RWPE1 (cell line): ENCODE results near the gene PTGES3.

ENCODE experiments used
- CTCF ChIA-PET: fragments of 350-600 bp; sonication (Branson Sonifier 250); formaldehyde crosslinking; extraction: SDS; loops from one replicate; lab custom pipeline; 2021; lab: Yijun Ruan, JAX
- POLR2A ChIA-PET: fragments of 400-600 bp; formaldehyde crosslinking; extraction: SDS; loops from one replicate; lab custom pipeline; 2020; ENCODE audit warnings: antibody characterized with exemption; ENCODE audit not compliant: low non-redundant PET; lab: Yijun Ruan, JAX
- DNase-seq: peaks from one replicate; pipeline ENCODE4 v3.0.0; 2012; ENCODE audit warnings: low spot score
- H3K27ac ChIP-seq: fragments of 450-650 bp; 2 replicates; pipeline ENCODE4 v1.5.1; 2017
- CTCF ChIP-seq: fragments of 450-650 bp; conservative IDR thresholded peaks from 2 replicates; pipeline ENCODE4 v1.5.1; 2017; ENCODE audit warnings: low read depth, mild to moderate bottlenecking

The PTGES3 gene

DNA sequence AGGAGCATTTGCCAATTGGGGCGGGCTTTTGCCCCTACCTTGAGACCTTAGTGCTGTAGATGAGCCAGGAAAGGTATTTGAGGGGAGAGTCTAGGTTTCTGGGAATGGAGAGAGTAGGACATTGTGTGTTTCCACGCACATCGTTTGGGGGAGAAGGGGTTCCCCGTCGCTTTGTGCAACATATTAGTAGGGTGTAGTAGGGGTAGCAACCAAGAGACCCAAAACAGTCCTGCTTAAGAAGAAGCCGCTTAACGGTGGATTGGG, 694 bp upstream of the PTGES3 start:
- ChIA-PET POLR2A (interaction anchor here (1.0 kb wide), 1 partner anchor 34 kb away, joined by 4 read pairs; no protein-coding TSS in a partner anchor), CTCF (no interaction called here)
- TF ChIP-seq CTCF: no peak
- peak; percentile 67 for DNase-seq
- H3K27ac ChIP-seq: peak overlapping the region; percentile 100

GRCh38 chr12:56687223-56688128, 608 bp downstream of the PTGES3 start:
- peak; percentile 21 for DNase-seq
- peak overlapping the region; percentile 100 for H3K27ac ChIP-seq
- POLR2A ChIA-PET: interaction anchor here (1.0 to 2.0 kb wide), 2 partner anchors 35 to 38 kb away, joined by 4 to 8 read pairs; partner anchors contain the start of gene NACA
- no peak for TF ChIP-seq CTCF
- CTCF ChIA-PET: no interaction called here

GRCh38 chr12:56684745-56685359, 3.2 kb downstream of the PTGES3 start:
- ChIA-PET CTCF (interaction anchor here (0.6 to 1.1 kb wide), 5 partner anchors 9 to 160 kb away, joined by 3 to 10 read pairs (median 3); no protein-coding TSS in a partner anchor), POLR2A (no interaction called here)
- DNase-seq: no peak
- peak overlapping the region; percentile 82 for H3K27ac ChIP-seq
- no peak for TF ChIP-seq CTCF

DNA sequence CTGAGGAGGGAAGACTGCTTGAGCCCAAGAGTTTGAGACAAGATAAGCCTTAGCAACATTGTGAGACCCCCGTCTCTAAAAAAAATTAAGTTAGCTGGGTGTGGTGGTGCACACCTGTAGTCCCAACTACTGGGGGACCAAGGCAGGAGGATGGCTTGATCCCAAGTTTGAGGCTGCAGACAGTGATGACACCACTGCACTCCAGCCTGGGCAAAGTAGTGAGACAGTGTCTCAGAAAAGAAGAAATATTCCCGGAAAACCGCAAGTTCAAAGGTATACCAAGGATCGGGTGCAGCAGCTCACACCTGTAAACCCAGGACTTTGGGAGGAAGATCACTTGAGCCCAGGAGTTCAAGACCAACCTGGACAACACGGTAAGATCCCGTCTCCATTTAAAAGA, 5.8 kb downstream of the PTGES3 start:
- ChIA-PET POLR2A (no interaction called here), CTCF (interaction anchor here (0.6 to 0.7 kb wide), 2 partner anchors 68 to 319 kb away, joined by 3 to 5 read pairs; no protein-coding TSS in a partner anchor)
- peak overlapping the region; percentile 42 for H3K27ac ChIP-seq
- DNase-seq: no peak
- no peak for TF ChIP-seq CTCF

DNA sequence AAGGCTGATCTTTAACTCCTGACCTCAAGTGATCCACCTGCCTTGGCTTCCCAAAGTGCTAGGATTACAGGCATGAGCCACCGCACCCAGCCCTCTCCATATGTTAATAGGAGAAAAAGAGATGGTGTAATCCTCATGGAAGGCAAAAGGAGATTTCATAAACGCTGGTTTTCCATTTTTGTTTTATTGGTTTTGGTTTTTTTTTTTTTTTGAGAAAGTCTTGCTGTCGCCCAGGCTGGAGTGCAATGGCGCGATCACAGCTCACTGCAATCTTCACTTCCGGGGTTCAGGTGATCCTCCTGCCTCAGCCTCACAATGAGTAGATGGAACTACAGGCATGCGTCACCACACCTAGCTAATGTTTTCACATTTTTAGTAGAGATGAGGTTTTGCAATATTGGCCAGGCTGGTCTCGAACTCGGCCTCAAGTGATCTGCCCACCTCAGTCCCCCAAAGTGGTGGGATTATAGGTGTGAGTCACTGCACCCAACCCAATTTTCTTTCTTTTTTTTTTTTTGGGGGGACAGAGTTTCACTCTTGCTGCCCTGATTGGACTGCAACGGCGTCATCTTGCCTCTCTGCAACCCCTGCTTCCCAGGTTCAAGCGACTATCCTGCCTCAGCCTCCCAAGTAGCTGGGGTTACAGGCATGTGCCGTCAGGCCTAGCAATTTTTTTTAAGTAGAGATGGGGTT, 8.1 kb downstream of the PTGES3 start:
- no peak for DNase-seq
- H3K27ac ChIP-seq: peak overlapping the region; percentile 42
- ChIA-PET POLR2A (no interaction called here), CTCF (interaction anchor here (0.6 kb wide), 1 partner anchor 47 kb away, joined by 3 read pairs; no protein-coding TSS in a partner anchor)
- TF ChIP-seq CTCF: no peak

- ChIA-PET POLR2A (no interaction called here), CTCF (interaction anchor here (0.6 kb wide), 1 partner anchor 17 kb away, joined by 3 read pairs; no protein-coding TSS in a partner anchor)
- no peak for DNase-seq
- no peak for TF ChIP-seq CTCF
- H3K27ac ChIP-seq: peak overlapping the region; percentile 44
Measured at GRCh38 chr12:56678852-56679251, 9.2 kb downstream of the PTGES3 start.
